ENCODE results near the gene CYP20A1. TPM values are rescaled to one million over a fixed set of nuclear protein-coding genes. Genes with fewer than 3 reads are reported as not detected.
A peak's percentile ranks its signal among the peaks of the same experiment; 100 is the strongest.
"Not testable (repeated sequence)": the region's sequence is repeated elsewhere in the genome, so short reads cannot be mapped to it uniquely, and the experiment has no call there.

The CYP20A1 gene
- polyA plus RNA-seq, 4 donors, result 20.0 to 25.5 (median 22.4) TPM

DNA sequence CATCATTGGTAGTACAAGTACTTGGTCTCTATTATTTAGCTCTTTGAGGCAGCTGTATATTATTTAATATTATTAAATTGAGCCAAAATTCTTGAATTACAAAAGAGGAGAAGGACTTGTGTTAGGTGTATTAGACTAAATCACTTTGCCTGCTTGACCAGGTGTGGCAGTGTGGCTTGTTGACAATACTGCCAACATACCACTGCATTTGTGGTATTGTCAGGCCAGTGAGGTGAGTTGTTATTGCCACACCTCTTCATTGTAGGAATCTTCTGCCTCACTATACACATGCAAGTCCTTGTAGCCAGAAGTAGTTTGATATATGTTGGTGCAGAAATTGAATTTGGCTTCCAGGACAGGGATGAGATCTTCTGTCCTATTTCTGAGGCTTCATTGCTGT is 40.5 kb downstream of the CYP20A1 start:
- no peak for DNase-seq (ENCODE audit: low read depth in 4 of 4, low spot score in 3 of 4)

- peak; percentile 39 to 59 (median 51) for DNase-seq (ENCODE audit: low read depth in 4 of 4, low spot score in 3 of 4)
Observed at GRCh38 chr2:203280428-203281064, 41.7 kb downstream of the CYP20A1 start.

GRCh38 chr2:203282101-203282500 is 43.3 kb downstream of the CYP20A1 start:
- no peak for DNase-seq (ENCODE audit: low read depth in 4 of 4, low spot score in 3 of 4)

- no peak for DNase-seq (ENCODE audit: low read depth in 4 of 4, low spot score in 3 of 4)
Observed at GRCh38 chr2:203286532-203286931, 47.7 kb downstream of the CYP20A1 start.

DNA sequence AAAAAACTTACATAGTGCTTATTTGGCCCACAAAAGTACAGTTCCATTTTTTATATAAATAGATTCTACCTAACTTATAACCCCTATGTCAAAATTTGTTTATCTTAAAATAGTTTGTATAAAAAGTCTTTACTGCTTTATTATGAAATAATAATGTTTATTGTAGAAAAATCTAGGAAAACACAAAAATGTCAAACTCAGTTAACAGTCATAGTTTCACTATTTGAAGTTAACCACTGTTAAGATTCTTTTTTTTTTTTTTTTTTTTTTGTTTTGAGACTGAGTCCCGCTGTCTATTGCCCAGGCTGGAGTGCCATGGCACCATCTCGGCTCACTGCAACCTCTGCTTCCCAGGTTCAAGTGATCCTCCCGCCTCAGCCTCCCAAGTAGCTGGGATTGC is 62.8 kb downstream of the CYP20A1 start:
- no peak for DNase-seq (ENCODE audit: low read depth in 4 of 4, low spot score in 3 of 4)

DNA sequence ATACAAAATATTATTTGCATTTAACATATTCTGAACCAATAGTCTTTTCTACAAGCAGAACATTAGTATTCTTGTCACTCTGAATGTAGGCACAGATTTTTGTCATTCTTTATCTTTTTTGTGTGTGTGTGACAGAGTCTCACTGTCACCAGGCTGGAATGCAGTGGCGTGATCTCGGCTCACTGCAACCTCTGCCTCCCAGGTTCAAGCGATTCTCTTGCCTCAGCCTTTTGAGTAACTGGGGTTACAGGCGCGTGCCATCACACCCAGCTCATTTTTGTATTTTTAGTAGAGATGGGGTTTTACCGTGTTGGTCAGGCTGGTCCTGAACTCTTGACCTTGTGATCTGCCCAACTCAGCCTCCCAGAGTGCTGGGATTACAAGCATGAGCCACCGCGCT is 63.8 kb downstream of the CYP20A1 start:
- not testable (repeated sequence) for DNase-seq (ENCODE audit: low read depth in 4 of 4, low spot score in 3 of 4)

DNA sequence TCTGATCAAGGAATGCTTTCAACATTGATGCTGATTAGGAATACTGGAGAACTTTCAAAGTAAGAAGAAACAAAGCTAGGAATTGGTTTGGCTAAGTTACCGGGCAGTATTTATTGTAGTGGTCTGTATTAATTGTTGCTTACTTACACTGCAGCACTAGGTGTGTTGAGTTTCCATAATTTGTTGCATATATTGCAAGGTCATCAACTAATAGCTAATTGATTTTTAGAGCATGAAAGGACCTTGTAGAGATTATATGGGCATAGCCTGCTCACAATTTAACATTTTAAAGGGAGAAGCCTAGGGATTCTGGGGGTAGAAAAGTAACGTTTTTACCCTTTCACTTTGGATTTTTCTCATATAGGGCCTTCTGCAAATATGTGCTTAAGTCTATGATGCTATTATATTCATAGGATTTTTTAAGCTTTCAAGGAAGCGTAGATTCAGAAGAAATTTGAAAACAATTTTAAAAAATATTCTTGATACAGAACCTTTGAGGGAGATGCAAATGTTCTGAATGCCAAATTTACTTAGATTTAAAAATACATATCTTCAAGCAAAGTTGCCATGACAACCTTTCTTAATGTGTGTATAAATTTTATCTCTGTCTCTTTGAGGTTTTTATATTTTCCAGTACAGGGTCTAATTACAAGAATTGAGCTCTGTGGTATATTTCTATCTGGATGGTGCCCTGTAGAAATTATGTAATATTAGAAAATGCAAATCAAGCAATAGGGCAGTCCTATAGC is 72.0 kb downstream of the CYP20A1 start:
- no peak for DNase-seq (ENCODE audit: low read depth in 4 of 4, low spot score in 3 of 4)

DNA sequence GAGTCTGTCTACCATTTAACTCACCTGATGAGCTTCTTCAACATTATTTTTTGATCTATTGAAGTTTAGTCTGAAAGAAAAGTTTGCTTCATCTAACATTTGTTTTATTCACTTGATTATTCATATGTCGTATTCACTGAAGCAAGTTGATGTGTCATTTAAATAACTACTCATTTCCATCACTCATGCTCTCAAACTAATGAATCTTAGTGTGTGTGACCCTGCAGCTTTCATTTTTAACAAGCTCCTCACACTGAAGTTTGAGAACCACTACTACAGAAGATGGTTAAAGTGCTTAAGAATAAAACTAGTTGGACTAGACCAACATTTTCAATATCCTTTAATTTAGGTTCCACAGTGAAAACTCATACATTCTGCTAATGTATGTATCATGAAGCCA is 87.5 kb downstream of the CYP20A1 start:
- no peak for DNase-seq (ENCODE audit: low read depth in 4 of 4, low spot score in 3 of 4)

- no peak for DNase-seq (ENCODE audit: low read depth in 4 of 4, low spot score in 3 of 4)
Observed at GRCh38 chr2:203327582-203327900, 88.7 kb downstream of the CYP20A1 start.

DNA sequence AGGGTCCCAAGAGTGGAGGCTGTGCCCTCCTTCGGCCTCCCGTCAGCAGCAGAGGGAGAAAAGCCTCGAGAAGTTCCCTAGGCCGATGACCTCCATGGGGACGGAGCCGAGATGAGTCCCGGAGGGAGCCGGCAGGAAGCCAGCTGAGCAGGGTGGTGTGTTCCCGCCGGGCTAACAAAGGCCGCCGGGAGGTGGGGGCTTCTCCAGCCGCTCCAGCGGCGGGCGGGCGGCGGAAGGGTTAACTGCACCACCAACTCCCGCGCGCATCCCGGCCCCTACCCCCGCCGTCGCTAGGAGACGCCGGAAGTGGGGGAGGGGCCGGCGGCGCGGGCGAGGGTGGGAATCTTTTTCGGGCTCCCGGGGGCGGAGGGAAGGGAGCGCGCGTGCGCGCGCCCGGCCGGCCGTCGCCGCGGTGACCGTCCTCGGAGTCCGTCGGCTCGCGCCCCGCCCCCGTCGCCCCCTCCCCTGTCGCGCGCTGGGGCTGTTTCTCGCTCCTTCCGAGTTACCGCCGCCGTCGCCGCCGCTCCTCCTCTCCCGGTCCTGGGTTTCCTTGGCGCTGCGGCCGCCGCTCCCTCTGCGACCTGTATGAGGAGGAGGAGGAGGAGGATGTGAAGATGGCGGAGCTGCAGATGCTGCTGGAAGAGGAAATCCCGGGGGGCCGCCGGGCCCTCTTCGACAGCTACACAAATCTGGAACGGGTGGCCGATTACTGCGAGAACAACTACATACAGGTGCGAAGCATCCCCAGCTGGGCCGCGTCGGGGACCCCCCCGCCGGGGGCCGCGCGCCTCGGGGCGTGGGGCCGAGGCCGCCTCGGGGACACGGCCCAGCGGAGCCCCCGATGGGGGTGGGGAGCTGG is 89.3 kb downstream of the CYP20A1 start, which contains the start of gene ABI2:
ABI2 (plus strand) TSS at position 494 of the 859 bp plus-strand sequence; CDS start at position 615, 121 bp downstream.
- DNase-seq (ENCODE audit: low read depth in 4 of 4, low spot score in 3 of 4), result peak; percentile 80 to 89 (median 86)

GRCh38 chr2:203328760-203329540 is 90.1 kb downstream of the CYP20A1 start:
- peak; percentile 33 to 52 (median 45) for DNase-seq (ENCODE audit: low read depth in 4 of 4, low spot score in 3 of 4)

DNA sequence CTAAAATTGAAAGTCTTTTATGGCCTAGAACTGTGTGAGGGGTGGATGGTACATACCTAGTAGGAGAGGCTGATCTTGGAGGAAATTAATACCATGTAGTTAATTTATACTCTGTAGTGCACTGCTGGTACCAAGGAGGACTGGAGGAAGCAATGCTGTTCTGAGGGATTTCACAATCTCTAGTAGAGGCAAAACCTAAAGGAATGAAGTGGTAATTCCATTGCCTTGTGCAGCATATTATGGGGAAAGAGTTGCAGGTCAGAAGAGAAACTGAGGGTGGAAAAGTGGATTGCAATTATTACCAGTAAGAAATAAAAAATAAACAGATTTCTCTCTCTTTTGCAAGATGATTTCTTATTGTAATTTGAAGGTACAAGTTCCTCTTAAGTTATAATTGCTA is 91.6 kb downstream of the CYP20A1 start:
- DNase-seq (ENCODE audit: low read depth in 4 of 4, low spot score in 3 of 4), result no peak

DNA sequence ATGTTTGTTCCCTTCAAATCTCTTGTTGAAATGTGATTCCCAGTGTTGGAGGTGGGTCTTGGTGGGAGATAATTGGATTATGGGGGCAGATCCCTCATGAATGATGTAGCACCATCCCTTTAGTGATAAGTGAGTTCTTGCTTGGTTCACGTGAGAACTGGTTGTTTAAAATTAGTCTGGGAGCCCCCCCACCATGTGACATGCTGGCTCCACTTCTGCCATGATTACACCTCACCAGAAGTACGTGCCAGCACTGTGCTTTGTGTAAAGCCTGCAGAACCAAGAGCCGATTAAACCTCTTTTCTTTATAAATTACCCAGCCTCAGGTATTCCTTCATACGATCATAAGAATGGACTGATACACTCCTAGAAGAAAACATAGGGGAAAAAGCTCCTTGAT is 99.5 kb downstream of the CYP20A1 start:
- no peak for DNase-seq (ENCODE audit: low read depth in 4 of 4, low spot score in 3 of 4)

- no peak for DNase-seq (ENCODE audit: low read depth in 4 of 4, low spot score in 3 of 4)
Observed at GRCh38 chr2:203340791-203341487, 102.1 kb downstream of the CYP20A1 start.

DNA sequence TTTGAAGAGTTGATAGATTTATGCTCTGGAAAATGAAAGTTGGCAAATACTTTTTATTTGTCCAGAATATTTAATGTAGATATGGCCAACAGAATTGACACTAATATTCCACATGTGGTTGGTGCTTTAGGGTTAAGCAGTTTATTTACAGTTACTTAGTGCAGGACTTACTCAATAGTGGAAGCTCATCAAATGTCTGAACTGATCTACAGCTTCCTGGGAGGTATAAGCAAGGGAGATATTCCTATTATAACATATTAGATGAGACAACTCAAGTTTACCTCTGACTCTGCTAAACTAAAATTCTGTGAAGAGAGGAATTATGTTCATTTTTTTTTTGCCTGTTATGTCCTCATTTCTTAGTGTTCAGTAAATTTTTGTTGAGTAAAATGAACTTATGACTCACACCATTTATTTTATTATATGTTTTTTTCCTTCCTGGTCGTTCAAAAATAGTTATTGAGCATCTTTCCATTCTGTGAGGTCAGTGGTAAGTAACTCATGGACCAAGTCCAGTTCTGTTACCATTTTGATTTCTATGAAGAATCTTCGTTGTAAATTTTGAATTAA is 103.0 kb downstream of the CYP20A1 start:
- no peak for DNase-seq (ENCODE audit: low read depth in 4 of 4, low spot score in 3 of 4)

- not testable (repeated sequence) for DNase-seq (ENCODE audit: low read depth in 4 of 4, low spot score in 3 of 4)
Observed at GRCh38 chr2:203342374-203342773, 103.6 kb downstream of the CYP20A1 start.

- DNase-seq (ENCODE audit: low read depth in 4 of 4, low spot score in 3 of 4), result no peak
Observed at GRCh38 chr2:203344667-203345066, 105.8 kb downstream of the CYP20A1 start.

DNA sequence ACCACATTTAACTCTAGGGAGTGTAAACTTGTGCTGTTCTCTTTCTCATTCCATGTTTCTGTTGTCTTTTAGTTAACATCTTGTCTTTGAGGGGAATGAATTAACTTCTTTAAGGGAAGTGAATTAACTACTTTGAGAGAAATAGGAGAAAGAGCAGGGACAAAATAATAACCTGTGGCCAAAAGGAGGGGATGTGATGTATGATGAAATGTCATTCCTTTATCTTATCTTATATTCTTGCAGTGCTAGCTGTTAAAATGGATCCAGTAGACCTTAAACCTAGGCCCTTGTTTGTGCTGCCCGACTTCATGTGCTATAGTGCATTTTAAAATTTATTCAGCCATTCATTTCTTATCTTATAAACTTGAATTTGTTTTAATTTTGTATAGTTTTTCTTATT is 107.8 kb downstream of the CYP20A1 start:
- DNase-seq (ENCODE audit: low read depth in 4 of 4, low spot score in 3 of 4), result no peak

DNA sequence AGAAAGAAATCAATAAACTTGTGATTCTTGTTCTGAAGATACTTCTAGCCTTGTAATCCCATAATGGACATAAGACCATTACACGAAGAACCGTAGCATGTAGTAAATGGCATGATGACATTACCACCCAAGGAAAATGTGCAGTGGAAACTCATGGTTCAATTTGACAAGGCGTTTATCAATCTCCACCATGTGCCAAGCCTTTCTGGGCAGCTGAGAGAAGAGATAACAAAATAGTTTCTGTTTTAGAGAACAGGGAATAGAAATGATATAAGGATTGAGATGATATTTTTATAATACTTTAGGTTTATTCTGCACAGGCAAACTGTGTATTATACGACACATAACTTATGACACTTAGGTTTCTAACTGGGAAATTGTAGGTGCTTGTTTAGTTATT is 108.6 kb downstream of the CYP20A1 start:
- no peak for DNase-seq (ENCODE audit: low read depth in 4 of 4, low spot score in 3 of 4)

Data from left renal pelvis (tissue), 4 donors.